SK-N-SH treated with all-trans-retinoic acid at 6 μM for 48 hours (cell line): ENCODE results near the gene FLOT1.

ENCODE experiments used
- ATAC-seq: fragments of 200-7000 bp; cut with Tn5 transposase; 3 replicates; pipeline ENCODE4 v1.9.1; 2020; ENCODE audit warnings: mild to moderate bottlenecking, moderate library complexity
- ARNTL ChIP-seq: fragments of 450-650 bp; formaldehyde crosslinking; IDR thresholded peaks from 2 replicates; pipeline ENCODE4 v1.5.0; 2020; ENCODE audit warnings: low read depth, mild to moderate bottlenecking, moderate library complexity, borderline replicate concordance
- BACH2 ChIP-seq: fragments of 250-450 bp; sonication (Bioruptor Pico); IDR thresholded peaks from 2 replicates; pipeline ENCODE4 v1.9.0; 2021; ENCODE audit warnings: mild to moderate bottlenecking, borderline replicate concordance
- CREB5 ChIP-seq: fragments of 250-450 bp; sonication (Bioruptor Pico); IDR thresholded peaks from 2 replicates; pipeline ENCODE4 v1.5.1; 2020; ENCODE audit warnings: low read depth, mild to moderate bottlenecking, moderate library complexity
- CSDC2 ChIP-seq: fragments of 250-450 bp; sonication (Bioruptor Pico); IDR thresholded peaks from 2 replicates; pipeline ENCODE4 v1.5.0; 2020; ENCODE audit warnings: mild to moderate bottlenecking, moderate library complexity
- ESRRG ChIP-seq: fragments of 250-450 bp; sonication (Bioruptor Pico); IDR thresholded peaks from 2 replicates; pipeline ENCODE4 v1.6.1; 2021; ENCODE audit warnings: mild to moderate bottlenecking
- ISL1 ChIP-seq: fragments of 250-450 bp; sonication (Bioruptor Pico); IDR thresholded peaks from 2 replicates; pipeline ENCODE4 v2.1.2; 2022; ENCODE audit warnings: mild to moderate bottlenecking, moderate library complexity
- OSR1 ChIP-seq: fragments of 250-450 bp; sonication (Bioruptor Pico); IDR thresholded peaks from 2 replicates; pipeline ENCODE4 v1.8.0; 2022; ENCODE audit warnings: moderate library complexity, mild to moderate bottlenecking, inconsistent platforms
- PATZ1 ChIP-seq: fragments of 250-450 bp; sonication (Bioruptor Pico); IDR thresholded peaks from 2 replicates; pipeline ENCODE4 v1.8.0; 2020; ENCODE audit warnings: mild to moderate bottlenecking, moderate library complexity, borderline replicate concordance
- POU6F1 ChIP-seq: fragments of 250-450 bp; sonication (Bioruptor Pico); IDR thresholded peaks from 2 replicates; pipeline ENCODE4 v1.8.0; 2021; ENCODE audit warnings: low read depth, mild to moderate bottlenecking, moderate library complexity, borderline replicate concordance
- PPARA ChIP-seq: fragments of 250-450 bp; sonication (Bioruptor Pico); IDR thresholded peaks from 2 replicates; pipeline ENCODE4 v1.5.0; 2020; ENCODE audit warnings: mild to moderate bottlenecking, borderline replicate concordance
- RARB ChIP-seq: fragments of 250-450 bp; sonication (Bioruptor Pico); IDR thresholded peaks from 2 replicates; pipeline ENCODE4 v1.8.0; 2021; ENCODE audit warnings: mild to moderate bottlenecking, moderate library complexity
- SNAI2 ChIP-seq: fragments of 250-450 bp; sonication (Bioruptor Pico); IDR thresholded peaks from 2 replicates; pipeline ENCODE4 v1.5.0; 2020; ENCODE audit warnings: mild to moderate bottlenecking, moderate library complexity
- TCF4 ChIP-seq: fragments of 250-450 bp; sonication (Bioruptor Pico); IDR thresholded peaks from 2 replicates; pipeline ENCODE4 v1.8.0; 2021; ENCODE audit warnings: mild to moderate bottlenecking, moderate library complexity, borderline replicate concordance
- TOX ChIP-seq: fragments of 250-450 bp; sonication (Bioruptor Pico); IDR thresholded peaks from 2 replicates; pipeline ENCODE4 v1.8.0; 2021; ENCODE audit warnings: mild to moderate bottlenecking, moderate library complexity, borderline replicate concordance
- TSHZ2 ChIP-seq: fragments of 250-450 bp; sonication (Bioruptor Pico); IDR thresholded peaks from 2 replicates; pipeline ENCODE4 v1.5.0; 2020; ENCODE audit warnings: mild to moderate bottlenecking, moderate library complexity
- ZC3H10 ChIP-seq: fragments of 250-450 bp; sonication (Bioruptor Pico); IDR thresholded peaks from 2 replicates; pipeline ENCODE4 v1.5.1; 2021; ENCODE audit warnings: mild to moderate bottlenecking, moderate library complexity
- ZNF565 ChIP-seq: fragments of 450-650 bp; formaldehyde crosslinking; conservative IDR thresholded peaks from 2 replicates; pipeline ENCODE4 v1.5.0; 2020; ENCODE audit warnings: low read depth, mild to moderate bottlenecking, moderate library complexity
- ZNF8 ChIP-seq: fragments of 450-650 bp; formaldehyde crosslinking; IDR thresholded peaks from 2 replicates; pipeline ENCODE4 v1.5.0; 2020; ENCODE audit warnings: mild to moderate bottlenecking, moderate library complexity

The FLOT1 gene

GRCh38 chr6:30774701-30775100 lies 32.2 kb upstream of the FLOT1 start:
- ATAC-seq = no peak
- TF ChIP-seq RARB = no peak
- TF ChIP-seq ISL1 (CRISPR knock-in tag) = no peak
- TF ChIP-seq ZNF565 (CRISPR knock-in tag) = no peak
- TF ChIP-seq POU6F1 = no peak
- TF ChIP-seq TCF4 (CRISPR knock-in tag) = no peak
- no peak for TF ChIP-seq ZNF8 (CRISPR knock-in tag)
- no peak for TF ChIP-seq ARNTL (CRISPR knock-in tag)
- TF ChIP-seq ESRRG (CRISPR knock-in tag) = no peak
- no peak for TF ChIP-seq SNAI2 (CRISPR knock-in tag)
- no peak for TF ChIP-seq OSR1 (CRISPR knock-in tag)
- no peak for TF ChIP-seq TSHZ2

GRCh38 chr6:30770592-30770991 lies 28.1 kb upstream of the FLOT1 start:
- TF ChIP-seq ESRRG (CRISPR knock-in tag) = no peak
- TF ChIP-seq TOX = no peak
- TF ChIP-seq SNAI2 (CRISPR knock-in tag) = peak; percentile 44; the same call in 1 of the 2 replicates
- TF ChIP-seq CREB5 (CRISPR knock-in tag) = no peak
- no peak for TF ChIP-seq ZNF8 (CRISPR knock-in tag)
- no peak for TF ChIP-seq BACH2 (CRISPR knock-in tag)
- TF ChIP-seq ZC3H10 (CRISPR knock-in tag) = no peak
- TF ChIP-seq TCF4 (CRISPR knock-in tag) = no peak
- TF ChIP-seq POU6F1 = no peak
- no peak for TF ChIP-seq PPARA
- no peak for TF ChIP-seq OSR1 (CRISPR knock-in tag)
- TF ChIP-seq PATZ1 = no peak
- peak; percentile 15; the same call in 1 of the 2 replicates for TF ChIP-seq CSDC2 (CRISPR knock-in tag)

GRCh38 chr6:30769853-30770524 lies 27.5 kb upstream of the FLOT1 start:
- peak; percentile 45; the same call in 1 of the 2 replicates for TF ChIP-seq CREB5 (CRISPR knock-in tag)
- peak; percentile 63 for TF ChIP-seq ISL1 (CRISPR knock-in tag)
- no peak for TF ChIP-seq ZNF8 (CRISPR knock-in tag)
- peak; percentile 22; the same call in 1 of the 2 replicates for TF ChIP-seq TCF4 (CRISPR knock-in tag)
- peak; percentile 75 for TF ChIP-seq ZC3H10 (CRISPR knock-in tag)
- TF ChIP-seq TSHZ2 = no peak
- ATAC-seq = peak; percentile 49

More at GRCh38 chr6:30770592-30770991, 28.1 kb upstream of the FLOT1 start:
- ATAC-seq = no peak
